Measurements from ENCODE around the gene OR2Y1. TPM values are rescaled to one million over a fixed set of nuclear protein-coding genes. Genes with fewer than 3 reads are reported as not detected.
"Not testable (repeated sequence)": the region's sequence is repeated elsewhere in the genome, so short reads cannot be mapped to it uniquely, and the experiment has no call there.

The OR2Y1 gene
- total and polyA plus RNA-seq, 9 donors, result not detected

GRCh38 chr5:180740953-180741352 lies 1.1 kb upstream of the OR2Y1 start:
- H3K4me3 ChIP-seq (ENCODE audit: low read length); H3K27ac ChIP-seq (ENCODE audit: low read length); H3K27me3 ChIP-seq (ENCODE audit: control insufficient read depth, insufficient read depth, low read length); H3K36me3 ChIP-seq (ENCODE audit: control insufficient read depth, insufficient read depth, low read length); H3K4me1 ChIP-seq (ENCODE audit: control insufficient read depth, insufficient read depth, low read length); DNase-seq; H3K9me3 ChIP-seq (replicated peaks; ENCODE audit: control insufficient read depth, low read depth, low read length): not testable (repeated sequence)
- no CpG with 5 or more reads among the region's 4 CpGs for WGBS (ENCODE audit: insufficient coverage)

DNA sequence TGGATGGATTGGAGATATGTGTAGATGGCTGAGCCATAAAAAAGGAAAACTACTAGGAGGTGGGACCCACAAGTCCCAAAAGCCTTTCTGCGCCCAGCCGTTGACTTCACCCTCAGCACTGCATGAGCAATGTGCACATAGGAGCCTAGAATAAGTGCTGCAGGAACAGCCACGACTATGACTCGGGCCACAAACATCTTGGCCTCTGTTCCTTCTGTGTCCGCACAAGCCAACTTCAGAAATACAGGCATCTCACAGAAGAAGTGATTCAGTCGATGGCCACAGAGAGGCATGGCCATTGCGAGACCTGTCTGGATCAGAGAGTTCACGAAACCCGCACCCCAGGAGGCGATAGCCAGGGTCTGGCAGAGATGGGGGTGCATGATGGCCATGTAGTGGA lies 587 bp downstream of the OR2Y1 start:
- Histone ChIP-seq H3K4me1 (ENCODE audit: control insufficient read depth, insufficient read depth, low read length) (no peaks in the 10 kb centered on the region), H3K36me3 (ENCODE audit: control insufficient read depth, insufficient read depth, low read length) (no peaks in the 10 kb centered on the region), H3K27me3 (ENCODE audit: control insufficient read depth, insufficient read depth, low read length) (peaks cover 5% of the 10 kb centered on the region), H3K4me3 (ENCODE audit: low read length) (no peak overlapping the region), H3K27ac (ENCODE audit: low read length) (no peak overlapping the region), H3K9me3 (replicated peaks; ENCODE audit: control insufficient read depth, low read depth, low read length) (no peaks in the 10 kb centered on the region)
- no peak for DNase-seq
- WGBS (ENCODE audit: insufficient coverage), result 82% methylated on average over 9 of the region's 10 CpGs

DNA sequence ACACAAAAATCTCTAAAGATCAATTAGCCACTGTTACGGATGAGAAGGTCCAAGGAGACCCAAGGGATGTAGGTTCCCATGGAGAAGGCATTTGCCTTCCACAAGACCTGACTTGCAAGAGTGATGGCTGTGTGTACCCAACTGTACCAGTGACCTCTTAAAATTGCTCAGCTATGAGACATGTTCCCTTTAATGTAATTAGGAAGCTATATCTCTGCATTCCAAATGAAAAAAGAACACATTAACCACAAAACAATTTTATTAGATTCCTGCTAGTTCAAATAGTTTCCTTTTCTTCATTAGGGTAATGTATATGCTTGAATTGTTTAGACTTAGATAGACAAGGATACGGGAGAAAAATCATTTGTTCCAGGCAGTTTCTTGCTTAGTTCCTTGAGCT lies 3.3 kb downstream of the OR2Y1 start:
- WGBS (ENCODE audit: insufficient coverage), result no CpG with 5 or more reads among the region's 2 CpGs
- no peaks in the 10 kb centered on the region for H3K36me3 ChIP-seq (ENCODE audit: control insufficient read depth, insufficient read depth, low read length)
- H3K27ac ChIP-seq (ENCODE audit: low read length), result no peak overlapping the region
- H3K4me3 ChIP-seq (ENCODE audit: low read length), result no peak overlapping the region
- H3K4me1 ChIP-seq (ENCODE audit: control insufficient read depth, insufficient read depth, low read length), result no peaks in the 10 kb centered on the region
- no peaks in the 10 kb centered on the region for H3K27me3 ChIP-seq (ENCODE audit: control insufficient read depth, insufficient read depth, low read length)
- no peaks in the 10 kb centered on the region for H3K9me3 ChIP-seq (replicated peaks; ENCODE audit: control insufficient read depth, low read depth, low read length)
- DNase-seq, result no peak

DNA sequence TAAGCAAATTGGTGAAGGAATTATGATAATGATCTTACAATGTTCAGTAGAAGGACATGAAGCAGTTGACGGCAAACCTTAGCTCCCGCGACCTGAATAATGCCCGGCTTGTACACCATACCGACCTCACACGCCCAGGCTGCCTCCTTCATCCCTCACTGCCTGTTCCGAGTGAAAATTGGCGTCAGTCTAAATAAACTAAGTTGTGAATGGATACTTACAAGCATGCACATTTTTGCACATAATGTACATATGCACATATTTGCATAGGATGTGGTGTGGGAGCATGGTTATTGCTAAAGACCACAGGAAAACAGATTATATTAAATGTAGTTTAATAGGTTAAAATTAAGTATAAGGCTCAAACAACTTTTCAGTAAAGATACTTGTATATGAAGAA lies 14.9 kb downstream of the OR2Y1 start:
- no peak for DNase-seq
- no peaks in the 10 kb centered on the region for H3K27me3 ChIP-seq (ENCODE audit: control insufficient read depth, insufficient read depth, low read length)
- no peaks in the 10 kb centered on the region for H3K36me3 ChIP-seq (ENCODE audit: control insufficient read depth, insufficient read depth, low read length)
- H3K4me1 ChIP-seq (ENCODE audit: control insufficient read depth, insufficient read depth, low read length), result no peaks in the 10 kb centered on the region
- no peak overlapping the region for H3K4me3 ChIP-seq (ENCODE audit: low read length)
- H3K27ac ChIP-seq (ENCODE audit: low read length), result no peak overlapping the region
- no CpG with 5 or more reads among the region's 8 CpGs for WGBS (ENCODE audit: insufficient coverage)
- H3K9me3 ChIP-seq (replicated peaks; ENCODE audit: control insufficient read depth, low read depth, low read length), result no peaks in the 10 kb centered on the region

DNA sequence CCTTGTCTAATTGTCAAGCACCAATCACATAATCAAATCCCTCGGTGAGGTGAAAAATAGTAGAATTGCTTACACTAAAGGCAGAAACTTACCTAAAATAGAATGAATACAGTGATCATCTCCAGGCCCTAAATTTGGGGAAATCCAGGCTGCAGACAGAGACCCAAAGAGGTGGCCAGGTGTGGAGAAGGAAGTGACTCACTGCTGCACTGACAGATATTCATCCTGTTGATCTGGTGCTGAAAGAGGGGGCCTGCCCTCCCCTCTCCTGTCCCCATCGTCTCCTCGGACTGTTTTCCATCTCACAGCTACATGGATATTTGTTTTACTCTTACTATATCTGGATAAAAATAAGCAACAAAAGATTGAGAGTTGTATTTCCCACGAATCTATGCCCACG lies 15.9 kb downstream of the OR2Y1 start:
- H3K4me1 ChIP-seq (ENCODE audit: control insufficient read depth, insufficient read depth, low read length), result no peaks in the 10 kb centered on the region
- H3K4me3 ChIP-seq (ENCODE audit: low read length), result no peak overlapping the region
- no peak overlapping the region for H3K27ac ChIP-seq (ENCODE audit: low read length)
- DNase-seq, result no peak
- H3K36me3 ChIP-seq (ENCODE audit: control insufficient read depth, insufficient read depth, low read length), result no peaks in the 10 kb centered on the region
- no CpG with 5 or more reads among the region's 5 CpGs for WGBS (ENCODE audit: insufficient coverage)
- H3K9me3 ChIP-seq (replicated peaks; ENCODE audit: control insufficient read depth, low read depth, low read length), result no peaks in the 10 kb centered on the region
- no peaks in the 10 kb centered on the region for H3K27me3 ChIP-seq (ENCODE audit: control insufficient read depth, insufficient read depth, low read length)

DNA sequence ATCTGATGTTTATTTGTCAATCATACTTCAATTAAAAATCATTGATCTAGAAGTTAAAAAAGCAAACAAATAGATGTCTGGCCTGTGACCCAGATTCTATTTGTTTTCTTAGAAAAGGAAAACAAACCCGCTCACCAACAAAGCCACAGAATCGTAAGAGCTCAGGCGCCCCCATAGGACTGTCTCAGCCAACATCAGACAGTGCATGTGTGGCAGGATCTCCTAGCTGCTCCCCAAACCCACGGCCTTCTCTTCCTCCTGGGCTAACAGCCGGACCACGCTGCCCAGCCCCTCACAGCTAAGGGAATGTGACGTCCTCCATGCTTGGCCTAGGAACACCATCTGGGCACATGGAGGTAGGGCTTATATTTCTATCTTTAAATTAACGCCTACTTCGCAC lies 19.4 kb downstream of the OR2Y1 start:
- H3K27ac ChIP-seq (ENCODE audit: low read length), result no peak overlapping the region
- H3K4me1 ChIP-seq (ENCODE audit: control insufficient read depth, insufficient read depth, low read length), result no peaks in the 10 kb centered on the region
- no peak overlapping the region for H3K4me3 ChIP-seq (ENCODE audit: low read length)
- no peak for DNase-seq
- no peaks in the 10 kb centered on the region for H3K27me3 ChIP-seq (ENCODE audit: control insufficient read depth, insufficient read depth, low read length)
- no peaks in the 10 kb centered on the region for H3K36me3 ChIP-seq (ENCODE audit: control insufficient read depth, insufficient read depth, low read length)
- WGBS (ENCODE audit: insufficient coverage), result 69% methylated on average over 2 of the region's 9 CpGs
- no peaks in the 10 kb centered on the region for H3K9me3 ChIP-seq (replicated peaks; ENCODE audit: control insufficient read depth, low read depth, low read length)

DNA sequence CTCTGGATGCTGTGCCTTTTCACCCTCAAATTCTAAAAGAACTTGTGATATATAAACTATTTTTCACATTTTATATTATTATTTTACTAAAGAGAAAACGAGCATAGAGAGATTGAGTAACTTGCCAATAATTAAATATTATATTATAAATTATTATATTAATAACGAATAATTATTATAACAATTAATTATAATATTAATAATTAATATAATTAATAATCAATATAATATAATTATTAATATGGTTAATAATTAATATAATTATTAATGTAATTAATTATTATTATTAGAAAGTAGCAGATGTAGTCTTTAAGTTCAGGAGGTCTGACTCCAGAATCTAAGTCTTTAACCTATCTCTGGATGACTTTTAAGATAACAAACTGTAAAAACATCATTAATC lies 20.1 kb downstream of the OR2Y1 start:
- H3K27me3 ChIP-seq (ENCODE audit: control insufficient read depth, insufficient read depth, low read length), result no peaks in the 10 kb centered on the region
- H3K36me3 ChIP-seq (ENCODE audit: control insufficient read depth, insufficient read depth, low read length), result no peaks in the 10 kb centered on the region
- H3K4me1 ChIP-seq (ENCODE audit: control insufficient read depth, insufficient read depth, low read length), result no peaks in the 10 kb centered on the region
- no peak for DNase-seq
- no peak overlapping the region for H3K4me3 ChIP-seq (ENCODE audit: low read length)
- no peaks in the 10 kb centered on the region for H3K9me3 ChIP-seq (replicated peaks; ENCODE audit: control insufficient read depth, low read depth, low read length)
- H3K27ac ChIP-seq (ENCODE audit: low read length), result no peak overlapping the region
- WGBS (ENCODE audit: insufficient coverage), result no CpG with 5 or more reads among the region's 2 CpGs

DNA sequence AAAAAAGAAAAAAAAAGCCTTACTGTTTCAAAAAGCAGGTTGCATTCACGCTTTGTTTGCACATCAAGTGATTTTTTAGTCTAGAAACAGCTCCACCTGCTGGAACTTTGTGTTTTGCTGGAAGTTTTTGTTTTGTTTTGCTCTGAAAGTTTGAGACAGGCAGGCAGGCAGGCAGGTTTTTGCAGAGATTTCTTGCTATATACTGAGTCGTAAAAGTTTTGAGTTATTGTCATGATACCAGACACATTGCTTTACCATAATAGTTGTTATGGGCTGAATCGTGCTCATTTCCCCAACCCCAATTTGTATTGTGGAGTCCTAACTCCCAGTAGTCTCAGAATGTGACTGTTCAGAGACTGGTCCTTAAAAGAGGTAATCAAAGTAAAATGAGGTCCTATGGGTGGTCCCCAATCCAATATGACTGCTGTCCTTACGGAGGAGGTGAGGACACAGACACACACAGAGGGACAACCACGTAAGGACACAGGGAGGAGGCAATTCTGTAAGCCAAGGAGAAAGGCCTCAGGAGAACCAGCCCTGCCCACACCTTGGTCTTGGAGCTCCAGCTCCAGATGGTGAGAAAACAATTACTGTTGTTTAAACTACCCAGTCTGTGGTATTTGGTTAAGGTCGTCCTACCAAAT lies 20.9 kb downstream of the OR2Y1 start:
- Histone ChIP-seq H3K27ac (ENCODE audit: low read length) (no peak overlapping the region), H3K4me3 (ENCODE audit: low read length) (no peak overlapping the region), H3K36me3 (ENCODE audit: control insufficient read depth, insufficient read depth, low read length) (no peaks in the 10 kb centered on the region), H3K27me3 (ENCODE audit: control insufficient read depth, insufficient read depth, low read length) (no peaks in the 10 kb centered on the region), H3K4me1 (ENCODE audit: control insufficient read depth, insufficient read depth, low read length) (no peaks in the 10 kb centered on the region), H3K9me3 (replicated peaks; ENCODE audit: control insufficient read depth, low read depth, low read length) (no peaks in the 10 kb centered on the region)
- DNase-seq, result peak; percentile 38
- 0% methylated on average over 1 of the region's 6 CpGs for WGBS (ENCODE audit: insufficient coverage)

GRCh38 chr5:180717989-180718388 lies 21.9 kb downstream of the OR2Y1 start:
- Histone ChIP-seq H3K9me3 (replicated peaks; ENCODE audit: control insufficient read depth, low read depth, low read length) (no peaks in the 10 kb centered on the region), H3K27ac (ENCODE audit: low read length) (no peak overlapping the region), H3K36me3 (ENCODE audit: control insufficient read depth, insufficient read depth, low read length) (no peaks in the 10 kb centered on the region), H3K4me3 (ENCODE audit: low read length) (no peak overlapping the region), H3K27me3 (ENCODE audit: control insufficient read depth, insufficient read depth, low read length) (no peaks in the 10 kb centered on the region), H3K4me1 (ENCODE audit: control insufficient read depth, insufficient read depth, low read length) (no peaks in the 10 kb centered on the region)
- no CpG with 5 or more reads among the region's 1 CpG for WGBS (ENCODE audit: insufficient coverage)
- DNase-seq, result no peak

DNA sequence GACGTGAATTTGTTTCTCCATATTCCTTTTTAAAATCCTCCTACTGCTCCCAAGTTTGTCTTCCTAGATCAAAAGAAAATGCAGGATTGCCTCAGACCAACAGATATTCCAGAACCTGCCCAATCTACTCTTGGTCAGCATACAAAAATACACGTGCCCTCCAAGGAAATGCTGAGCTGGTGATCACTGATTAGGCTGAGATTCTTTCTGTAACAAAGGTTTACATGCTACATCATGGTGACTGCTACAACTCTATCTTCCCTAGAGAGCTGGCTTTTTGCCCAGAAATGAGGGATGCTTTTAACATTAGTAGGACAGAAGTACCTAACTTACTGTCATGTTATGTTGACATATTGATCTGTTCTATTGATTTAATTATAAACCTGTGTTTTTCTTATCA lies 35.5 kb downstream of the OR2Y1 start:
- H3K27ac ChIP-seq (ENCODE audit: low read length), result no peak overlapping the region
- no peaks in the 10 kb centered on the region for H3K4me1 ChIP-seq (ENCODE audit: control insufficient read depth, insufficient read depth, low read length)
- H3K4me3 ChIP-seq (ENCODE audit: low read length), result no peak overlapping the region
- DNase-seq, result peak; percentile 4
- no peaks in the 10 kb centered on the region for H3K27me3 ChIP-seq (ENCODE audit: control insufficient read depth, insufficient read depth, low read length)
- WGBS (ENCODE audit: insufficient coverage), result 60% methylated on average over 1 of the region's 2 CpGs
- no peaks in the 10 kb centered on the region for H3K9me3 ChIP-seq (replicated peaks; ENCODE audit: control insufficient read depth, low read depth, low read length)
- no peaks in the 10 kb centered on the region for H3K36me3 ChIP-seq (ENCODE audit: control insufficient read depth, insufficient read depth, low read length)

DNA sequence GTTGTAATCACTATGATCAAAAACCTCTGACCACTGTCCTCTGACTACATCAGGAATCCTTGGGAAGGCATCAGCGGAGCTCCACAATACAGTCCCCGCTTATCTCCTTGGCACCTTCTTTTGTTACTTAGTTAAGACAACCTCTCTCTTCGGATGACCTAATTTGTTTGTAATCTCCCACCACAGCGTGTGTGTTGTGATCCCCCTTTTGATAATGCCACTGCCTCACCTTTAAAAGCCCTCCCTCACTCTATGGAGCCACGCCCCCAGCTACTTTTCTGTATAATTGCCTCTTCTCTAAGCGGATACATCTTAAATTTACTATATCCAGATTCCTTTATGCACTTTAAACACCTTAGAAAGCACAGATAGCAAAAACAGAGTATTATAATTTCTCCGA lies 35.9 kb downstream of the OR2Y1 start:
- H3K9me3 ChIP-seq (replicated peaks; ENCODE audit: control insufficient read depth, low read depth, low read length), result no peaks in the 10 kb centered on the region
- no peak for DNase-seq
- no peaks in the 10 kb centered on the region for H3K27me3 ChIP-seq (ENCODE audit: control insufficient read depth, insufficient read depth, low read length)
- no peaks in the 10 kb centered on the region for H3K36me3 ChIP-seq (ENCODE audit: control insufficient read depth, insufficient read depth, low read length)
- H3K4me3 ChIP-seq (ENCODE audit: low read length), result no peak overlapping the region
- no peak overlapping the region for H3K27ac ChIP-seq (ENCODE audit: low read length)
- 80% methylated on average over 6 of the region's 7 CpGs for WGBS (ENCODE audit: insufficient coverage)
- H3K4me1 ChIP-seq (ENCODE audit: control insufficient read depth, insufficient read depth, low read length), result no peaks in the 10 kb centered on the region
